Osteoblast (primary cell): ENCODE measurements around the gene LRRC14B. TPM values are rescaled to one million over a fixed set of nuclear protein-coding genes. Genes with fewer than 3 reads are reported as not detected.

Experiments used
- DNase-seq: peaks from one replicate; pipeline ENCODE4 v3.0.0; 2011; ENCODE audit warnings: low spot score, mixed read lengths; ENCODE audit not compliant: insufficient read length; ENCODE audit errors: missing footprints
- H2AFZ ChIP-seq: 2 replicates; pipeline ENCODE4 v1.6.0; 2011; ENCODE audit warnings: mild to moderate bottlenecking, low read length
- H3K27ac ChIP-seq: 2 replicates; pipeline ENCODE4 v1.5.1; 2011; ENCODE audit warnings: mild to moderate bottlenecking, low read depth, low read length, moderate library complexity
- H3K27me3 ChIP-seq: 2 replicates; pipeline ENCODE4 v1.6.0; 2012; ENCODE audit warnings: mild to moderate bottlenecking, control low read depth, inconsistent platforms, low read length, moderate library complexity; ENCODE audit not compliant: insufficient read depth
- H3K36me3 ChIP-seq: 2 replicates; pipeline ENCODE4 v1.5.1; 2011; ENCODE audit warnings: mild to moderate bottlenecking, low read length, control low read depth, moderate library complexity; ENCODE audit not compliant: insufficient read depth
- H3K4me1 ChIP-seq: 2 replicates; pipeline ENCODE4 v1.5.1; 2011; ENCODE audit warnings: mild to moderate bottlenecking, low read length, control low read depth, moderate library complexity; ENCODE audit not compliant: insufficient read depth
- H3K4me2 ChIP-seq: 2 replicates; pipeline ENCODE4 v1.6.0; 2011; ENCODE audit warnings: mild to moderate bottlenecking, low read length; ENCODE audit not compliant: insufficient read depth
- H3K4me3 ChIP-seq: fragments of 200-600 bp; sonication (generic); 3 replicates; pipeline ENCODE4 v1.5.1; 2012; ENCODE audit warnings: mild to moderate bottlenecking, low read length, inconsistent platforms; ENCODE audit not compliant: insufficient read depth
- H3K79me2 ChIP-seq: 2 replicates; pipeline ENCODE4 v1.6.0; 2012; ENCODE audit warnings: mild to moderate bottlenecking, low read length, control low read depth, inconsistent platforms; ENCODE audit not compliant: insufficient read depth
- H3K9me3 ChIP-seq: 2 replicates; pipeline ENCODE4 v1.5.1; 2011; ENCODE audit warnings: low read depth, low read length, control low read depth
- H4K20me1 ChIP-seq: 2 replicates; pipeline ENCODE4 v1.6.0; 2012; ENCODE audit warnings: mild to moderate bottlenecking, low read length, control low read depth; ENCODE audit not compliant: insufficient read depth
- total RNA-seq: library from RNA; depleted of rRNA; stranded (reverse); fragments of >200 nt; gene quantifications from 2 replicates; pipeline ENCODE4 v1.2.3, GENCODE V29; 2012
- TF ChIP-seq, protein P1 (sequence below): IDR thresholded peaks from 2 replicates; pipeline ENCODE4 v1.5.1; 2011; ENCODE audit warnings: mild to moderate bottlenecking, low read depth, low read length, moderate library complexity; ENCODE audit errors: extremely low read depth

LRRC14B gene
- total RNA-seq, 1 donor, result under 0.01 TPM

GRCh38 chr5:172841-173251 lies 18.4 kb upstream of the LRRC14B start:
- H3K4me3 ChIP-seq, result no peak overlapping the region
- peaks cover 10% of the 10 kb centered on the region for H3K27me3 ChIP-seq
- H4K20me1 ChIP-seq, result no peaks in the 10 kb centered on the region
- H2AFZ ChIP-seq, result no peak overlapping the region
- no peak overlapping the region for H3K4me2 ChIP-seq
- H3K27ac ChIP-seq, result no peak overlapping the region
- H3K36me3 ChIP-seq, result no peaks in the 10 kb centered on the region
- H3K4me1 ChIP-seq, result peaks cover 21% of the 10 kb centered on the region
- TF ChIP-seq, protein P1, sequence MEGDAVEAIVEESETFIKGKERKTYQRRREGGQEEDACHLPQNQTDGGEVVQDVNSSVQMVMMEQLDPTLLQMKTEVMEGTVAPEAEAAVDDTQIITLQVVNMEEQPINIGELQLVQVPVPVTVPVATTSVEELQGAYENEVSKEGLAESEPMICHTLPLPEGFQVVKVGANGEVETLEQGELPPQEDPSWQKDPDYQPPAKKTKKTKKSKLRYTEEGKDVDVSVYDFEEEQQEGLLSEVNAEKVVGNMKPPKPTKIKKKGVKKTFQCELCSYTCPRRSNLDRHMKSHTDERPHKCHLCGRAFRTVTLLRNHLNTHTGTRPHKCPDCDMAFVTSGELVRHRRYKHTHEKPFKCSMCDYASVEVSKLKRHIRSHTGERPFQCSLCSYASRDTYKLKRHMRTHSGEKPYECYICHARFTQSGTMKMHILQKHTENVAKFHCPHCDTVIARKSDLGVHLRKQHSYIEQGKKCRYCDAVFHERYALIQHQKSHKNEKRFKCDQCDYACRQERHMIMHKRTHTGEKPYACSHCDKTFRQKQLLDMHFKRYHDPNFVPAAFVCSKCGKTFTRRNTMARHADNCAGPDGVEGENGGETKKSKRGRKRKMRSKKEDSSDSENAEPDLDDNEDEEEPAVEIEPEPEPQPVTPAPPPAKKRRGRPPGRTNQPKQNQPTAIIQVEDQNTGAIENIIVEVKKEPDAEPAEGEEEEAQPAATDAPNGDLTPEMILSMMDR, result no peak
- no peaks in the 10 kb centered on the region for H3K9me3 ChIP-seq
- H3K79me2 ChIP-seq, result no peaks in the 10 kb centered on the region
- DNase-seq, result peak; percentile 56

DNA sequence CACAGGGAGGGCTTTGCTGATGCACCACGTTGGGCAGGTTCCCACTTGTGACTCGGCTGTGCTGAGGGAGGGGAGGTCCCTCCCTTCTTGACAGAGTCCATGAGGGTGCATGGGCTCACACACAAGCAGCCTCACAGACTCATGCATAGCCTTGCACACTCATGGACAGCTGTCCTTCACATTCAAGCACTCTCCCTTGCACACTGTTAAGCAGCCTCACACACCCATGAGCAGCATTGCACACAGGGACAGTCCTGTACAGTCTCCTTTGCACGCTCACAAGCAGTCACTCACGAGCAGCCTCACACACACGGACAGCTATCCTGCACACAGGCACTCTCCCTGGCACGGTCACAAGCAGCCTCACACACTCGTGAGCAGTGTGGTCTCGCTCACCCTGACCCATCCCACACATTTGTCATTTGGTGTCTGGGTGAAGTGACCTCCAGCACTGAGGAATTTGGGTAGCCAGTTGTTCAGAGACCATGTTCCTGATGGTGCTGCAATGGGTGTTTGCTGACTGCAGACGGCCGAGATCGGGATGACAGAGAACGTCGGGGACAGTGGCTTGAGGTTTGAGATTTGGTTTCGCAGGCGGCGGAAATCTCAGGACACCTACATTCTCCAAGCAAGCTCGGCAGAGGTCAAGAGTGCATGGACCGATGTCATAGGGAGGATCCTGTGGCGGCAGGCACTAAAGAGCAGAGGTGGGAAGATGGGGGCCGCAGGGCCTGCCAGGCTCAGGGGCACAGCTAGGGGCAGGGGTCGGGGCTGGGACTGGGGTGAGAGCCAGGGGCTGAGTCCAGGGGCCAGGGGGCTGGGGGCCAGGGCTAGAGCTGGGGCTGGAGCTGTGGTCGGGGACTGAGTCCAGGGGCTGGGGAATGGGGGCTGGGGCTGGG lies 17.7 kb upstream of the LRRC14B start:
- H2AFZ ChIP-seq, result no peak overlapping the region
- no peak overlapping the region for H3K27ac ChIP-seq
- H3K4me2 ChIP-seq, result no peak overlapping the region
- DNase-seq, result peak; percentile 55
- no peaks in the 10 kb centered on the region for H3K9me3 ChIP-seq
- TF ChIP-seq, protein P1, result no peak
- H3K79me2 ChIP-seq, result no peaks in the 10 kb centered on the region
- no peaks in the 10 kb centered on the region for H4K20me1 ChIP-seq
- H3K4me3 ChIP-seq, result no peak overlapping the region
- peaks cover 18% of the 10 kb centered on the region for H3K27me3 ChIP-seq
- no peaks in the 10 kb centered on the region for H3K36me3 ChIP-seq
- H3K4me1 ChIP-seq, result peaks cover 13% of the 10 kb centered on the region

GRCh38 chr5:174291-174600 lies 17.0 kb upstream of the LRRC14B start:
- peak; percentile 64 for DNase-seq
- H3K79me2 ChIP-seq, result no peaks in the 10 kb centered on the region
- no peak overlapping the region for H3K4me3 ChIP-seq
- H3K4me1 ChIP-seq, result peaks cover 7% of the 10 kb centered on the region
- H3K9me3 ChIP-seq, result no peaks in the 10 kb centered on the region
- no peak overlapping the region for H2AFZ ChIP-seq
- no peak overlapping the region for H3K4me2 ChIP-seq
- H3K27me3 ChIP-seq, result peaks cover 24% of the 10 kb centered on the region
- H4K20me1 ChIP-seq, result no peaks in the 10 kb centered on the region
- no peaks in the 10 kb centered on the region for H3K36me3 ChIP-seq
- H3K27ac ChIP-seq, result no peak overlapping the region
- TF ChIP-seq, protein P1, result no peak

GRCh38 chr5:174876-175465 lies 16.3 kb upstream of the LRRC14B start:
- TF ChIP-seq, protein P1, result no peak
- Histone ChIP-seq H4K20me1 (no peaks in the 10 kb centered on the region), H3K79me2 (no peaks in the 10 kb centered on the region), H3K4me2 (no peak overlapping the region), H2AFZ (no peak overlapping the region), H3K9me3 (no peaks in the 10 kb centered on the region), H3K4me1 (no peaks in the 10 kb centered on the region), H3K27me3 (peaks cover 26% of the 10 kb centered on the region), H3K27ac (no peak overlapping the region), H3K36me3 (no peaks in the 10 kb centered on the region), H3K4me3 (no peak overlapping the region)
- peak; percentile 36 for DNase-seq
